GM12865 (cell line): ENCODE results near the gene GDF10.

Source experiments
- DNase-seq: peaks from one replicate; pipeline ENCODE4 v3.0.0; 2010; ENCODE audit warnings: low read depth
- H3K4me3 ChIP-seq: 2 replicates; pipeline ENCODE4 v1.5.1; 2011; ENCODE audit warnings: mild to moderate bottlenecking, low read depth, low read length, control low read depth
- CTCF ChIP-seq: IDR thresholded peaks from 2 replicates; pipeline ENCODE4 v1.5.1; 2011; ENCODE audit warnings: low read length, control low read depth, low read depth, inconsistent platforms; ENCODE audit not compliant: insufficient read depth; ENCODE audit errors: missing control alignments

The GDF10 gene

GRCh38 chr10:47306387-47307210, 6.6 kb downstream of the GDF10 start:
- no peak for TF ChIP-seq CTCF
- DNase-seq = no peak
- no peak overlapping the region for H3K4me3 ChIP-seq

- no peak for DNase-seq
- no peak overlapping the region for H3K4me3 ChIP-seq
- no peak for TF ChIP-seq CTCF
Observed at GRCh38 chr10:47307381-47307780, 7.4 kb downstream of the GDF10 start.

GRCh38 chr10:47308775-47309174, 8.8 kb downstream of the GDF10 start:
- no peak for DNase-seq
- H3K4me3 ChIP-seq = no peak overlapping the region
- TF ChIP-seq CTCF = no peak

GRCh38 chr10:47309408-47310089, 9.6 kb downstream of the GDF10 start:
- TF ChIP-seq CTCF = no peak
- no peak for DNase-seq
- no peak overlapping the region for H3K4me3 ChIP-seq

- no peak for DNase-seq
- no peak overlapping the region for H3K4me3 ChIP-seq
- no peak for TF ChIP-seq CTCF
Observed at GRCh38 chr10:47310090-47310505, 10.1 kb downstream of the GDF10 start.

GRCh38 chr10:47311193-47311931, 11.4 kb downstream of the GDF10 start:
- no peak for TF ChIP-seq CTCF
- H3K4me3 ChIP-seq = no peak overlapping the region
- no peak for DNase-seq
